Measurements from ENCODE around the gene MAGI2. TPM values are rescaled to one million over a fixed set of nuclear protein-coding genes. Genes with fewer than 3 reads are reported as not detected.
"Not testable (repeated sequence)": the region's sequence is repeated elsewhere in the genome, so short reads cannot be mapped to it uniquely, and the experiment has no call there.

MAGI2 gene
- total RNA-seq, 5 donors from 2014 or later (not counting 1 experiment from before 2014, with no cell fraction given): 0.10 to 0.77 (median 0.22) TPM

DNA sequence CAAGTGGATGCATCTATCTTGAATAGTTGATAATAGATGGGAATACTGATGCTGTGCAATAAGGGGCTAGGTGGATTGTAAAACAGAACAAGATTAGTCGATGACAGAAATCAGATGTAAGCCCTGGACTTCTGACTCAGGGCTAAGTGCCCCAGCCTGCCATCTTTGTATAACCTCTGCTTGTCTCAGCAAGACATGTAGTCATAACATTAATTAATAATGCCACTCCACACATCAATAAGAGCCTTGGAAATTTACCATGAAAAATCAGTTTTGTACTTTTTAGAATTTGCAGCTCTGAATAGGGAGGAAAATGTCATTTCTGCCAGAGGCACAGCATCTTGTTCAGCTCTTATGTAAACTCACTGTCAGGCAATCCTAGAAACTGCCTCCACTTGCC is 1125.7 kb downstream of the MAGI2 start:
- DNase-seq: no peak
- WGBS (ENCODE audit: insufficient coverage): no CpG with 5 or more reads among the region's 1 CpG
- H3K4me3 Mint-ChIP-seq: no peak overlapping the region
- POLR2A ChIA-PET: no interaction called here
- no peaks in the 10 kb centered on the region for H3K4me1 ChIP-seq (ENCODE audit: control insufficient read depth in 1 of 2, extremely low read depth in 1 of 2, insufficient read depth in 2 of 2, low read length in 2 of 2)
- no peaks in the 10 kb centered on the region for H3K9me3 ChIP-seq
- CTCF ChIA-PET: no interaction called here
- no peak overlapping the region for H3K4me3 ChIP-seq (ENCODE audit: control insufficient read depth in 1 of 2, extremely low read depth in 1 of 2, low read length in 1 of 2)
- H3K27me3 ChIP-seq (replicated peaks in 1 of 2; ENCODE audit: control insufficient read depth in 2 of 2, extremely low read depth in 1 of 2, insufficient read depth in 2 of 2, low read length in 1 of 2): no peaks in the 10 kb centered on the region
- H3K27ac Mint-ChIP-seq: no peak overlapping the region
- no peaks in the 10 kb centered on the region for H3K36me3 ChIP-seq (ENCODE audit: control insufficient read depth in 2 of 2, extremely low read depth in 1 of 2, insufficient read depth in 1 of 2, low read length in 1 of 2)
- ATAC-seq (replicated peaks in 1 of 4): no peak
- no peaks in the 10 kb centered on the region for H3K36me3 Mint-ChIP-seq
- H3K4me1 Mint-ChIP-seq: no peaks in the 10 kb centered on the region
- no peaks in the 10 kb centered on the region for H3K9me3 Mint-ChIP-seq
- H3K27me3 Mint-ChIP-seq: no peaks in the 10 kb centered on the region
- no peak overlapping the region for H3K27ac ChIP-seq (ENCODE audit: low read length)

DNA sequence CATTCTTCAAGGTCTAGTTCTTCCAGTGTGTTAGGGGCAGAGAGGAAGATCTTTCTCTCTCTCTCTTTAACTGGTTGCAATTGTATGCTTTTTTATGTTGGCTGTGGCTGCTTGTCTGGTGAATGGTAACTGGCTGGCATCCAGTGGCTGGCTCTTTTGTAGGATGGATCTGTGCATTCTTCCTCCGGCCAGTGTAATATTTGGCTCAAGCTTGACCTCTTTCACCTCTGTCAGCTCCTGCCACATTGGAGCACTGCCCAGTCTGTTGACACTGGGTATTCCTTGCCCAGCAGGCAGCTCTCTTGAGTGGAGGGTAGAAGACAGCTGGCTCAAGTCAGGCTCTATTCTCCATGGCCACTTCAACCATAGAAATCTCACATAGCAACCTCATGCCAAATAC is 1126.6 kb downstream of the MAGI2 start:
- Histone ChIP-seq H3K27ac (ENCODE audit: low read length) (no peak overlapping the region), H3K4me1 (ENCODE audit: control insufficient read depth in 1 of 2, extremely low read depth in 1 of 2, insufficient read depth in 2 of 2, low read length in 2 of 2) (no peaks in the 10 kb centered on the region), H3K9me3 (no peaks in the 10 kb centered on the region), H3K4me3 (ENCODE audit: control insufficient read depth in 1 of 2, extremely low read depth in 1 of 2, low read length in 1 of 2) (no peak overlapping the region), H3K27me3 (replicated peaks in 1 of 2; ENCODE audit: control insufficient read depth in 2 of 2, extremely low read depth in 1 of 2, insufficient read depth in 2 of 2, low read length in 1 of 2) (no peaks in the 10 kb centered on the region), H3K36me3 (ENCODE audit: control insufficient read depth in 2 of 2, extremely low read depth in 1 of 2, insufficient read depth in 1 of 2, low read length in 1 of 2) (no peaks in the 10 kb centered on the region)
- no peak for ATAC-seq (replicated peaks in 1 of 4)
- WGBS (ENCODE audit: insufficient coverage): 89% methylated on average over 1 of the region's 1 CpG
- POLR2A ChIA-PET: no interaction called here
- CTCF ChIA-PET: no interaction called here
- Mint-ChIP-seq H3K27ac (no peak overlapping the region), H3K27me3 (no peaks in the 10 kb centered on the region), H3K9me3 (no peaks in the 10 kb centered on the region), H3K36me3 (no peaks in the 10 kb centered on the region), H3K4me1 (no peaks in the 10 kb centered on the region), H3K4me3 (no peak overlapping the region)
- no peak for DNase-seq

DNA sequence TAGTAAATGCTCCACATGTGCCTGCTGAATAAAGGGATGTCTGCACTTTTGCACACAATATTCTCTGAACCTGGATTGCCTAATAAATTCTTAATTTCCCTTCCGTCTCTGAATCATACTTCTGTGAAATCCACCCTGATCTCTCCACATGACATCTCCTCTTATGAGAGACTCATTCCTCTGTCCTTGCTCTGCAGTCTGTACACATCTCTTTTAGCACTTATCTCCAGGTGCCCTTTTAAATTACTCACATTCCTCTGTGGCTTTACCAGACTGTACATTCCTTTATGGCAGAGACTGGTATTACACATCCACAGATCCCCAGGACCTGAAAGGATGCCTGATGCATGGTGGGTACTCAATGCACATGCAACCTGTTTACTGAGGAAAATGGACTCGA is 1127.3 kb downstream of the MAGI2 start:
- no peak overlapping the region for H3K4me3 ChIP-seq (ENCODE audit: control insufficient read depth in 1 of 2, extremely low read depth in 1 of 2, low read length in 1 of 2)
- H3K4me1 Mint-ChIP-seq: no peaks in the 10 kb centered on the region
- no peaks in the 10 kb centered on the region for H3K27me3 ChIP-seq (replicated peaks in 1 of 2; ENCODE audit: control insufficient read depth in 2 of 2, extremely low read depth in 1 of 2, insufficient read depth in 2 of 2, low read length in 1 of 2)
- DNase-seq: no peak
- 91% methylated on average over 1 of the region's 2 CpGs for WGBS (ENCODE audit: insufficient coverage)
- H3K36me3 ChIP-seq (ENCODE audit: control insufficient read depth in 2 of 2, extremely low read depth in 1 of 2, insufficient read depth in 1 of 2, low read length in 1 of 2): no peaks in the 10 kb centered on the region
- no peak overlapping the region for H3K27ac Mint-ChIP-seq
- no peak overlapping the region for H3K27ac ChIP-seq (ENCODE audit: low read length)
- H3K9me3 ChIP-seq: no peaks in the 10 kb centered on the region
- no peaks in the 10 kb centered on the region for H3K9me3 Mint-ChIP-seq
- no peaks in the 10 kb centered on the region for H3K4me1 ChIP-seq (ENCODE audit: control insufficient read depth in 1 of 2, extremely low read depth in 1 of 2, insufficient read depth in 2 of 2, low read length in 2 of 2)
- ATAC-seq (replicated peaks in 1 of 4): no peak
- H3K36me3 Mint-ChIP-seq: no peaks in the 10 kb centered on the region
- no peaks in the 10 kb centered on the region for H3K27me3 Mint-ChIP-seq
- ChIA-PET POLR2A (no interaction called here), CTCF (no interaction called here)
- no peak overlapping the region for H3K4me3 Mint-ChIP-seq

DNA sequence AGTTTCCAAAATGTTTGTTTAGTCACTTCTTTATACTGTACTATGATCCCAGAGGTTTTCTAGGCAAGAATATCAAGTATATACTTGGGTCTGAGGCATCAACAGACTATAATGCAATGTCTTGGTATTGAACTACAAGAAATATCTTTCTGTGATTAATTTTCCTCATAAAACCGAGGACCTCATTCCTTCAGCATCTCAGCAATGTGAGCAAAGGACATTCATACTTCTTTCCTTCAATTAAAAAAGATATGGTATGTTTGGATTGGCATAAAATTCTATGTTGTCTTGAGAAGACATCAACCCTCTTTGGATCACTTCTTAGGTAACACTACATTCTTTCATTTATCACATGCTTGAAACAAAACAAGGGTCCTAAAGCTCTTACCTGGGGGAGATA is 1130.3 kb downstream of the MAGI2 start:
- Histone ChIP-seq H3K27me3 (replicated peaks in 1 of 2; ENCODE audit: control insufficient read depth in 2 of 2, extremely low read depth in 1 of 2, insufficient read depth in 2 of 2, low read length in 1 of 2) (no peaks in the 10 kb centered on the region), H3K9me3 (no peaks in the 10 kb centered on the region), H3K36me3 (ENCODE audit: control insufficient read depth in 2 of 2, extremely low read depth in 1 of 2, insufficient read depth in 1 of 2, low read length in 1 of 2) (no peaks in the 10 kb centered on the region), H3K27ac (ENCODE audit: low read length) (no peak overlapping the region), H3K4me3 (ENCODE audit: control insufficient read depth in 1 of 2, extremely low read depth in 1 of 2, low read length in 1 of 2) (no peak overlapping the region), H3K4me1 (ENCODE audit: control insufficient read depth in 1 of 2, extremely low read depth in 1 of 2, insufficient read depth in 2 of 2, low read length in 2 of 2) (no peaks in the 10 kb centered on the region)
- H3K4me3 Mint-ChIP-seq: no peak overlapping the region
- H3K27me3 Mint-ChIP-seq: no peaks in the 10 kb centered on the region
- H3K9me3 Mint-ChIP-seq: no peaks in the 10 kb centered on the region
- CTCF ChIA-PET: no interaction called here
- no peak overlapping the region for H3K27ac Mint-ChIP-seq
- POLR2A ChIA-PET: no interaction called here
- no CpG with 5 or more reads among the region's 1 CpG for WGBS (ENCODE audit: insufficient coverage)
- no peaks in the 10 kb centered on the region for H3K36me3 Mint-ChIP-seq
- DNase-seq (no peak), ATAC-seq (replicated peaks in 1 of 4) (no peak)
- no peaks in the 10 kb centered on the region for H3K4me1 Mint-ChIP-seq

DNA sequence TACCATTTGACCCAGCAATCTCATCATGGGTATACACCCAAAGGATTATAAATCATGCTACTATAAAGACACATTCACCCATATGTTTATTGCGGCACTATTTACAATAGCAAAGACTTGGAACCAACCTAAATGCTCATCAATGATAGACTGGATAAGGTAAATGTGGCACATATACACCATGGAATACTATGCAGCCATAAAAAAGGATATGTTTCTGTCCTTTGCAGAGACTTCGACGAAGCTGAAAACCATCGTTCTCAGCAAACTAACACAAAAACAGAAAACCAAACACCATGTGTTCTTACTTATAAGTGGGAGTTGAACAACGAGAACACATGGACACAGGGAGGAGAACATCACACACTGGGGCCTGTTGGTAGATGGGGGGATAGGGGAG is 1131.2 kb downstream of the MAGI2 start:
- CTCF ChIA-PET; H3K36me3 ChIP-seq (ENCODE audit: control insufficient read depth in 2 of 2, extremely low read depth in 1 of 2, insufficient read depth in 1 of 2, low read length in 1 of 2); H3K4me3 ChIP-seq (ENCODE audit: control insufficient read depth in 1 of 2, extremely low read depth in 1 of 2, low read length in 1 of 2); H3K36me3 Mint-ChIP-seq; H3K27ac Mint-ChIP-seq; H3K27me3 ChIP-seq (replicated peaks in 1 of 2; ENCODE audit: control insufficient read depth in 2 of 2, extremely low read depth in 1 of 2, insufficient read depth in 2 of 2, low read length in 1 of 2); H3K9me3 ChIP-seq; H3K9me3 Mint-ChIP-seq; H3K27ac ChIP-seq (ENCODE audit: low read length); H3K4me3 Mint-ChIP-seq; H3K4me1 ChIP-seq (ENCODE audit: control insufficient read depth in 1 of 2, extremely low read depth in 1 of 2, insufficient read depth in 2 of 2, low read length in 2 of 2); H3K4me1 Mint-ChIP-seq; ATAC-seq (replicated peaks in 1 of 4); DNase-seq; H3K27me3 Mint-ChIP-seq; POLR2A ChIA-PET: not testable (repeated sequence)
- WGBS (ENCODE audit: insufficient coverage): no CpG with 5 or more reads among the region's 5 CpGs

DNA sequence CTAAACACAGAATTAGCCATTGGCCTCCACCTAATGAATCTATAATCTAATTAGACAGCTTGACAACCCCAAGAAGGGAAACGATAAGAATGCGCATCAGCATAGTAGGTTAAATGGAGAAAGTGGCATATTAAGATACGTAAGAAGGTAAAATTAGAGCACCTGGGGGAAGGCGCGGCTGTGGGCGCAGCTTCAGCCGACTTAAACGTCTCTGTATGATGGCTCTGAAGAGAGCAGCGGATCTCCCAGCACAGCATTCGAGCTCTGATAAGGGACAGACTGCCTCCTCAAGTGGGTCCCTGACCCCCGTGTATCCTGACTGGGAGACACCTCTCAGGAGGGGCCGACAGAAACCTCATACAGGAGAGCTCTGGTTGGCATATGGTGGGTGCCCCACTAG is 1136.1 kb downstream of the MAGI2 start:
- Mint-ChIP-seq H3K4me1 (no peaks in the 10 kb centered on the region), H3K36me3 (no peaks in the 10 kb centered on the region), H3K27ac (no peak overlapping the region), H3K4me3 (no peak overlapping the region), H3K9me3 (no peaks in the 10 kb centered on the region), H3K27me3 (no peaks in the 10 kb centered on the region)
- ChIA-PET POLR2A (no interaction called here), CTCF (no interaction called here)
- DNase-seq (no peak), ATAC-seq (replicated peaks in 1 of 4) (no peak)
- no peaks in the 10 kb centered on the region for H3K27me3 ChIP-seq (replicated peaks in 1 of 2; ENCODE audit: control insufficient read depth in 2 of 2, extremely low read depth in 1 of 2, insufficient read depth in 2 of 2, low read length in 1 of 2)
- WGBS (ENCODE audit: insufficient coverage): 84% methylated on average over 10 of the region's 12 CpGs
- H3K4me1 ChIP-seq (ENCODE audit: control insufficient read depth in 1 of 2, extremely low read depth in 1 of 2, insufficient read depth in 2 of 2, low read length in 2 of 2): no peaks in the 10 kb centered on the region
- no peak overlapping the region for H3K27ac ChIP-seq (ENCODE audit: low read length)
- no peak overlapping the region for H3K4me3 ChIP-seq (ENCODE audit: control insufficient read depth in 1 of 2, extremely low read depth in 1 of 2, low read length in 1 of 2)
- no peaks in the 10 kb centered on the region for H3K9me3 ChIP-seq
- no peaks in the 10 kb centered on the region for H3K36me3 ChIP-seq (ENCODE audit: control insufficient read depth in 2 of 2, extremely low read depth in 1 of 2, insufficient read depth in 1 of 2, low read length in 1 of 2)

DNA sequence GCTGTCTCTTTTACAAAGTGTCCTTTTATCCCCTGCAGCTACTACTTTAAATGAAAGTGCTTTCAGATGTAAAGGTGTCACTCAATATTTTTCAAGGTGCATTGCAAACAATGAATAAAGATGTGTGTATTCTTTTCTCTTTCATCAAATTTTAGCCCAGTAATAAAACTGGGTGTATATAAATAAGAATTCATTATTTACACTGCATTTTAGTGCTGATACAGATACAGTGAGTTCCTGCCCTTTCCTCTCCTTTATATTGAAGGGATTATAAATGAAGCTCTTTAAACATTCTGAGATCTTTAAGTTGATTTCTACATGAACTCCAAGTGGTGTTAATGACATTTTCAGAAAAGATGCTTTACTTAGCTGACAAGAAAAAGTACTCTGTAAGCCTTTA is 1137.4 kb downstream of the MAGI2 start:
- Mint-ChIP-seq H3K9me3 (no peaks in the 10 kb centered on the region), H3K4me1 (no peaks in the 10 kb centered on the region), H3K27ac (no peak overlapping the region), H3K36me3 (no peaks in the 10 kb centered on the region), H3K27me3 (no peaks in the 10 kb centered on the region), H3K4me3 (no peak overlapping the region)
- no peak overlapping the region for H3K4me3 ChIP-seq (ENCODE audit: control insufficient read depth in 1 of 2, extremely low read depth in 1 of 2, low read length in 1 of 2)
- H3K9me3 ChIP-seq: no peaks in the 10 kb centered on the region
- ATAC-seq (replicated peaks in 1 of 4) (no peak), DNase-seq (no peak)
- ChIA-PET CTCF (no interaction called here), POLR2A (no interaction called here)
- no peak overlapping the region for H3K27ac ChIP-seq (ENCODE audit: low read length)
- H3K36me3 ChIP-seq (ENCODE audit: control insufficient read depth in 2 of 2, extremely low read depth in 1 of 2, insufficient read depth in 1 of 2, low read length in 1 of 2): no peaks in the 10 kb centered on the region
- H3K4me1 ChIP-seq (ENCODE audit: control insufficient read depth in 1 of 2, extremely low read depth in 1 of 2, insufficient read depth in 2 of 2, low read length in 2 of 2): no peaks in the 10 kb centered on the region
- H3K27me3 ChIP-seq (replicated peaks in 1 of 2; ENCODE audit: control insufficient read depth in 2 of 2, extremely low read depth in 1 of 2, insufficient read depth in 2 of 2, low read length in 1 of 2): no peaks in the 10 kb centered on the region
